Measurements from ENCODE around the gene SDK1.
"Not testable (repeated sequence)": the region's sequence is repeated elsewhere in the genome, so short reads cannot be mapped to it uniquely, and the experiment has no call there.

SDK1 gene

GRCh38 chr7:4203626-4204512 lies 902.8 kb downstream of the SDK1 start:
- DNase-seq (ENCODE audit: low spot score) = no peak

- no peak for DNase-seq (ENCODE audit: low spot score)
Observed at GRCh38 chr7:4204513-4205165, 903.6 kb downstream of the SDK1 start.

- DNase-seq (ENCODE audit: low spot score) = no peak
Observed at GRCh38 chr7:4205828-4206227, 904.8 kb downstream of the SDK1 start.

DNA sequence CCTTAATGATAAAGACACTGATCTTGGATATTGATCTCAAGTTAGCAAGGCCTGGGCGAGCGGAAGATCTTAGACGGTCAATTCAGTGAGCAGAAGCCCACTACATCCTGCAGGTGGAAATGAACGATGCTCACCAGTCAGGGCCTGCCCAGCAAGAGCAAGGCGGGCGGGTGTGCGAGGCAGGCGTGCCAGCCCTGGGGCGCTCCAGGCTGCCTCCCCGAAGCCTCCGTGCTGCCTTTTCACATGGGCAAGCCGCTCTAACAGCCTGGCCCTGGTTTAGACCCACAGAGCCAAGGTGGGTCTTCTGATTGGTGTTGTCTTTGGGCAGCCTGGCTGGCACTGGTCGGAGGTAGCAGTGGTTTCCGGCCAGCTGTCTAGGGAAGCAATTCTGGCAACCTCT lies 906.0 kb downstream of the SDK1 start:
- DNase-seq (ENCODE audit: low spot score) = no peak

DNA sequence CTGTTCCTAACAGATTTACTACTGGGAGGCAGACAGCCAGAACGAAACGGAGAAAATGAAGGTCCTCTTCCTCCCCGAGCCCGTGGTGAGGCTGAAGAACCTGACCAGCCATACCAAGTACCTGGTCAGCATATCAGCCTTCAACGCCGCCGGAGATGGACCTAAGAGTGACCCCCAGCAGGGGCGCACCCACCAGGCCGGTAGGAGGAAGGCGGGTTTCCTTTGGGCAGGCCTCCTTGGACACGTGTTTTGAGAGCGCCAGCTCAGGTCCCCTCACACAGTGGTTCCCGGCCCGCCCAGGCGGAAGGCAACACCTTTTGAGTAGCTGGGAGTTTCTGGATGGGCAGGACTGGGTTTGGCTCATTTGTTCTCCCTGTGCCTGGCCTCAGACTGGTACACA lies 907.0 kb downstream of the SDK1 start:
- no peak for DNase-seq (ENCODE audit: low spot score)

- DNase-seq (ENCODE audit: low spot score) = no peak
Observed at GRCh38 chr7:4208586-4208985, 907.5 kb downstream of the SDK1 start.

- DNase-seq (ENCODE audit: low spot score) = no peak
Observed at GRCh38 chr7:4209126-4209525, 908.1 kb downstream of the SDK1 start.

- DNase-seq (ENCODE audit: low spot score) = no peak
Observed at GRCh38 chr7:4209966-4210365, 908.9 kb downstream of the SDK1 start.

DNA sequence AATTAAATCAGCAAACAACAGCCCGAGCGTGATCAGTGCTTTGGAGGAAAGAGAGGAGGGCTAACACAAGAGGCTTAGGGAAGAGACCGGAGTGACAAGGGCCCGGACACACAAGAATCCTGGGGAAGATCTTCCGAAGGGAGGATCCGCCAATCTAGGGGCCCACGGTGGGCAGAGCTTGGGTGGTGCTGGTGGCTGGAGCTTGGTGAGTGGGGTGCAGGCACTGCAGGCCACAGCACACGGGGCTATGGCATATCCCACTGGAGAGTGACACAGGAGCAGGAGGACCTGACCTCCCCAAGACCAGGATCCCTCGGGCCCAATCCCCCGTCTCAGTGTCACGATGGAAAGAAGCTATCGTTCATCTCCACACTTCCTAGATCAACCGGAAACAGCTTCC lies 909.8 kb downstream of the SDK1 start:
- DNase-seq (ENCODE audit: low spot score) = no peak

DNA sequence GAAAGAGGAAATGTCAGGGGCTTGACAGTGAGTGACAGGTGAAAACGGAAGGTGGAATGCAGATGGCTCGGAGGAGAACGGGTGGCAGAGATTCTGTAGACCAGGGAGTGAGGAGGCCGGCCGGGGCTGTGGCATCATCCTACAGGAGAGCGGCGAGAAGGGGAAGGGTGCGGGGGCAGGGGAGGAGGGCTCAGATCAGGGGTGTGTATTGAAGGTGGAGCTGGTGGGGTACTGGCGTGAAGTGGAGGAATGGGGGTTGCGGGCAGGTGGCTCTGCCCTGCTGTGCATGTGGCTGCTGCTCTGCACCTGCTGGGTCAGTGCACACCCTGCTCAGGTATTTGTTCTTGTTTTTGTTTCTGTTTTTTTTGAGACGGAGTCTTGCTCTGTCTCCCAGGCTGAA lies 910.2 kb downstream of the SDK1 start:
- DNase-seq (ENCODE audit: low spot score) = no peak

GRCh38 chr7:4212376-4212775 lies 911.3 kb downstream of the SDK1 start:
- DNase-seq (ENCODE audit: low spot score) = no peak

- DNase-seq (ENCODE audit: low spot score) = no peak
Observed at GRCh38 chr7:4214291-4215155, 913.5 kb downstream of the SDK1 start.

DNA sequence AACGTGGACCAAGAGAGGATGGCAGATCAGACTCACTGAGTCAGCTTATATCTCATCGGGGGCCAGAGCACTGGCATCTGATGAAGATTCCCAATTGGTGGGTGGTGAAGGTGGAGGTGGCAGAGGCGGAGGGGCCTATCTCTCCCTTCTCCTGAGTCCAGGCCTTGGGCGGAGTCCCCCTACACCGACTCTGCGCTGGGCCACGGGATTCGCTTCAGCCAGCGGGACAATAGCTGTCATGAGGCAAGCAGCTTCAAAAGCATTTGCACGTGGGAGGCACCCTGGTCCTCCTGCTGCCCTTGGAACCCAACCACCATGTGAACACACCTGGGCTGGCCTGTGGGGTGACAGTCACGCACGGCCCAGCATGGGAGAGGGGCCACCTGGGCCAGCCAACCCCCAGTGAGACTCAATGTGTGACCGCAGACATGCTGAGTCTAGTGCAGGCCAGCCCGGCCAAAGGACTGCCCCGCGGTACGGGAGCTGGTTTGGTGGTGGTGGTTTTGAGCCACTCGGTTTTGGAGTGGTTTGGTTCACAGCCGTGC lies 914.2 kb downstream of the SDK1 start:
- no peak for DNase-seq (ENCODE audit: low spot score)

- DNase-seq (ENCODE audit: low spot score) = no peak
Observed at GRCh38 chr7:4216016-4216415, 915.0 kb downstream of the SDK1 start.

DNA sequence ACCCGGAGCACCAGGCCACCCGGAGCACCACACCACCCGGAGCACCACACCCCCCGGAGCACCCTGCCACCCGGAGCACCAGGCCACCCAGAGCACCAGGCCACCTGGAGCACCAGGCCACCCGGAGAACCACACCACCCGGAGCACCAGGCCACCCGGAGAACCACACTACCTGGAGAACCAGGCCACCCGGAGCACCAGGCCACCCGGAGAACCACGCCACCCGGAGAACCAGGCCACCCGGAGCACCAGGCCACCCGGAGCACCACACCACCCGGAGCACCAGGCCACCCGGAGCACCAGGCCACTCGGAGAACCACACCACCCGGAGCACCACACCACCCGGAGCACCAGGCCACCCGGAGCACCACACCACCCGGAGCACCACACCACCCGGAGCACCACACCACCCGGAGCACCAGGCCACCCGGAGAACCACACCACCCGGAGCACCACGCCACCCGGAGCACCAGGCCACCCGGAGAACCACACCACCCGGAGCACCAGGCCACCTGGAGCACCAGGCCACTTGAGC lies 916.1 kb downstream of the SDK1 start:
- not testable (repeated sequence) for DNase-seq (ENCODE audit: low spot score)

DNA sequence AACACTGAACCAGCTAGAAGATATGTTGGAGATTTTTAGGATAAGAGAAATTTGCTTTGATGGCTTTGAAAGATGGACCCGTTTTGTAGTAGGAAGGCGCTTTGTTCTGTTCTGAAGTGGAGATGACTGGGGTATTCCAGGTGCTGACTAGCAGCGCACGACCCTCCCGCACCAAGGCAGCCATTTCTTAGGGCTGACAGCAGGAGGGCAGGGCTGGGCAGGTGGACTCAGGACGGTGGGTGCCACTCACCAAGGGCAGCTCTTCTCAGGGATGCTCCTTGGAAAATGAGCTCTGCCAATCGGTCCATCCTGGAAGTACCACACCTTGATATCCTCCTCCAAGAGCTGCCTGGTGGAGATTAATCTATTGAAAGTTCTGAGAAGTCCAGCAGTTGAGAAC lies 917.4 kb downstream of the SDK1 start:
- no peak for DNase-seq (ENCODE audit: low spot score)

DNA sequence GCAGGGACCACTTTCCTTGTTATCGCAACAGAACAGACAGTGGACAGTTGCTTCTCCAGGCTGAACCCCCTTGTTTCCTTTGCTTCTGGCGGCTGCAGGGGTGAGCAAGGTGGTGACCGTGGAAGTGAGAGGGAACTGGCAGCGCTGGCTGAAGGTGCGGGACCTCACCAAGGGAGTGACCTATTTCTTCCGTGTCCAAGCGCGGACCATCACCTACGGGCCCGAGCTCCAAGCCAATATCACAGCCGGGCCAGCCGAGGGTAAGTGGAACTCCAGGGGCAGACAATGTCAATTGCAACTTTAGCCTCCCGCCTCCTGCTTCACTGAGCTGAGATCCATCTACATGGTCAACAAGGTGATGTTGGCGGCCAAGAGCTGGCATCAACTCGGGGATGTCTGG lies 919.0 kb downstream of the SDK1 start:
- no peak for DNase-seq (ENCODE audit: low spot score)

DNA sequence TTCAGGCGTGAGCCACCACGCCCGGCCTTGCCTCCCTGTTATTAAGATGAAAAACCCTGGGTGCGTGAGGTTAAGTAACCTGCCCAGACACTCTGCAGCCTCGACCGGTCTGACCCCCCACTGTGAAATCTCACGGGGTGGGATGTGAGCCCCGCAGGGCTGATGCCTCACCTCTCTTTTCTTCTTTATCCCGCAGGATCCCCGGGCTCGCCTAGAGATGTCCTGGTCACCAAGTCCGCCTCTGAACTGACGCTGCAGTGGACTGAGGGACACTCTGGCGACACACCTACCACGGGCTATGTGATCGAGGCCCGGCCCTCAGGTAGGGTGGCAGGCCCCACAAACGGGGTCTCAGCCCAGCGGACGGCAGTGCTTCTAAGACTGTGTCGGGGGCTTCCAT lies 920.0 kb downstream of the SDK1 start:
- no peak for DNase-seq (ENCODE audit: low spot score)

- DNase-seq (ENCODE audit: low spot score) = no peak
Observed at GRCh38 chr7:4222676-4223075, 921.6 kb downstream of the SDK1 start.

DNA sequence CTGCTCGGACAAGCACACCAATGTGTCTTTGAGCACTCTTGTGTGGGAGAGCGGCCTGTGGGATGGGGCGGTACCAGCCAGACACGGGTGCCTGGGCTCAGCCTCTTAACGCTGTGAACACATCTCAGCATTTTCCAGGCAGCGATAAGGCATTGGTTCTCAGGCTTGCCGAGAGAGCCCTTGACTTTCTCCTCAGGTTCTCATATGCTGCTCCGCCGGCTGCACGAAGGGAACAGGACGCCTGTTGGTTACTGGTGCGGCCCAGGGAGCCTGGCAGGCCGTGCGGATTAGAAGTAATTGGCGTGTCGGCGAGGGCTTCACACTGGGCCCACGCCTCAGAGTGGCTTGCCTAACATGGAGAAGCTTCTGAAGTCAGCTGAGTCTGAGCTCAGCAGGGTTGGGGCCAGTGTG lies 924.3 kb downstream of the SDK1 start:
- DNase-seq (ENCODE audit: low spot score) = no peak

- no peak for DNase-seq (ENCODE audit: low spot score)
Observed at GRCh38 chr7:4225881-4226523, 925.0 kb downstream of the SDK1 start.

DNA sequence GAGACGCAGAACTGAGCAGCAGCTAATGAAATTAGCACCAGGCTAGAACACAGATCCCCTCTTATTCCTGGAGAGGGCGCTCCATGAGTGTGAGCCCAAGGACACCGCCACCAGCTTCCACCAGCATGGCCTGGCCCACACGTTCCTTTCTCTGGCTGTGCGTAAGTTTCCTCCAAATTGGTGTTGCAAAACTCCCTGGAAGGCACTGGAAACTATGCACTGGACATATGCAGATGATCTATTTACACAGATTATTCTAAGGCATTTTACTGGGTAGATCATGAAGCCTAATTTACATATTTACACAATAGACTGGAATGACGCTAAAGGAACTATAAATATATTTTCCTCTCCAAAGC lies 925.5 kb downstream of the SDK1 start:
- DNase-seq (ENCODE audit: low spot score) = no peak

All from GM03348 (cell line).